ENCODE results near the gene MKNK1.

- no peak for TF ChIP-seq RAD21 (IDR thresholded peaks at IDR 0.05; ENCODE audit: low read length)
- TF ChIP-seq, protein P1, sequence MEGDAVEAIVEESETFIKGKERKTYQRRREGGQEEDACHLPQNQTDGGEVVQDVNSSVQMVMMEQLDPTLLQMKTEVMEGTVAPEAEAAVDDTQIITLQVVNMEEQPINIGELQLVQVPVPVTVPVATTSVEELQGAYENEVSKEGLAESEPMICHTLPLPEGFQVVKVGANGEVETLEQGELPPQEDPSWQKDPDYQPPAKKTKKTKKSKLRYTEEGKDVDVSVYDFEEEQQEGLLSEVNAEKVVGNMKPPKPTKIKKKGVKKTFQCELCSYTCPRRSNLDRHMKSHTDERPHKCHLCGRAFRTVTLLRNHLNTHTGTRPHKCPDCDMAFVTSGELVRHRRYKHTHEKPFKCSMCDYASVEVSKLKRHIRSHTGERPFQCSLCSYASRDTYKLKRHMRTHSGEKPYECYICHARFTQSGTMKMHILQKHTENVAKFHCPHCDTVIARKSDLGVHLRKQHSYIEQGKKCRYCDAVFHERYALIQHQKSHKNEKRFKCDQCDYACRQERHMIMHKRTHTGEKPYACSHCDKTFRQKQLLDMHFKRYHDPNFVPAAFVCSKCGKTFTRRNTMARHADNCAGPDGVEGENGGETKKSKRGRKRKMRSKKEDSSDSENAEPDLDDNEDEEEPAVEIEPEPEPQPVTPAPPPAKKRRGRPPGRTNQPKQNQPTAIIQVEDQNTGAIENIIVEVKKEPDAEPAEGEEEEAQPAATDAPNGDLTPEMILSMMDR (IDR thresholded peaks at IDR 0.05) = no peak
- TF ChIP-seq GABPA (IDR thresholded peaks at IDR 0.05; ENCODE audit: low read depth) = no peak
- TF ChIP-seq CHD2 (IDR thresholded peaks at IDR 0.05; ENCODE audit: low read length, partially characterized antibody) = no peak
- TF ChIP-seq RFX5 (IDR thresholded peaks at IDR 0.05; ENCODE audit: low read length) = no peak
- TF ChIP-seq, protein P2, sequence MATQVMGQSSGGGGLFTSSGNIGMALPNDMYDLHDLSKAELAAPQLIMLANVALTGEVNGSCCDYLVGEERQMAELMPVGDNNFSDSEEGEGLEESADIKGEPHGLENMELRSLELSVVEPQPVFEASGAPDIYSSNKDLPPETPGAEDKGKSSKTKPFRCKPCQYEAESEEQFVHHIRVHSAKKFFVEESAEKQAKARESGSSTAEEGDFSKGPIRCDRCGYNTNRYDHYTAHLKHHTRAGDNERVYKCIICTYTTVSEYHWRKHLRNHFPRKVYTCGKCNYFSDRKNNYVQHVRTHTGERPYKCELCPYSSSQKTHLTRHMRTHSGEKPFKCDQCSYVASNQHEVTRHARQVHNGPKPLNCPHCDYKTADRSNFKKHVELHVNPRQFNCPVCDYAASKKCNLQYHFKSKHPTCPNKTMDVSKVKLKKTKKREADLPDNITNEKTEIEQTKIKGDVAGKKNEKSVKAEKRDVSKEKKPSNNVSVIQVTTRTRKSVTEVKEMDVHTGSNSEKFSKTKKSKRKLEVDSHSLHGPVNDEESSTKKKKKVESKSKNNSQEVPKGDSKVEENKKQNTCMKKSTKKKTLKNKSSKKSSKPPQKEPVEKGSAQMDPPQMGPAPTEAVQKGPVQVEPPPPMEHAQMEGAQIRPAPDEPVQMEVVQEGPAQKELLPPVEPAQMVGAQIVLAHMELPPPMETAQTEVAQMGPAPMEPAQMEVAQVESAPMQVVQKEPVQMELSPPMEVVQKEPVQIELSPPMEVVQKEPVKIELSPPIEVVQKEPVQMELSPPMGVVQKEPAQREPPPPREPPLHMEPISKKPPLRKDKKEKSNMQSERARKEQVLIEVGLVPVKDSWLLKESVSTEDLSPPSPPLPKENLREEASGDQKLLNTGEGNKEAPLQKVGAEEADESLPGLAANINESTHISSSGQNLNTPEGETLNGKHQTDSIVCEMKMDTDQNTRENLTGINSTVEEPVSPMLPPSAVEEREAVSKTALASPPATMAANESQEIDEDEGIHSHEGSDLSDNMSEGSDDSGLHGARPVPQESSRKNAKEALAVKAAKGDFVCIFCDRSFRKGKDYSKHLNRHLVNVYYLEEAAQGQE (IDR thresholded peaks at IDR 0.05; ENCODE audit: low read depth, low read length) = no peak
- TF ChIP-seq TEAD4 (IDR thresholded peaks at IDR 0.05; ENCODE audit: borderline replicate concordance, insufficient read depth) = no peak
Observed at GRCh38 chr1:46549697-46550681, 54.1 kb downstream of the MKNK1 start.

All from SK-N-SH (cell line).